ENCODE measurements around the gene CTSF. TPM values are rescaled to one million over a fixed set of nuclear protein-coding genes. Genes with fewer than 3 reads are reported as not detected.
A peak's percentile ranks its signal among the peaks of the same experiment; 100 is the strongest.

CTSF gene
- polyA plus RNA-seq, 1 donor (not counting 4 experiments of a cell fraction or from before 2014, with no cell fraction given) = 3.2 TPM

DNA sequence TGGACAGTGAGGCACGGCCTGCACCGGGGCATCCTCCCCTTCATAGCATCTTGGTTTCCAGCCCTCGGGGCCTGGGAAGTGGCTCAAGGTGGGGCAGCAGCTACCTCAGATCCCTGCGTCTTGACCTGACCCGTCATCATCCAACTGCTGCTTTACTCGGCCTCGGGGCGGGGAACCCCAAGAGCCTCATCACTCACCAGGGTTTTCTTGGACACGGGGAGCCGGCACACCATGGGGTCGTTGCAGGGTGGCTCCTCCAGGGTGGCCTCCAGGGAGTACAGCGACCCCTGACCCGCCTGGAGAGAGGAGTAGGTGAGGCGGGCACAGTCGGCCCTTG is 651 bp downstream of the CTSF start:
- Histone ChIP-seq H3K9me1 (ENCODE audit: control insufficient read depth, extremely low read depth, insufficient read depth, low read length) (no peaks in the 10 kb centered on the region), H3K9me3 (ENCODE audit: control insufficient read depth, low read depth, low read length) (no peaks in the 10 kb centered on the region), H3K4me2 (ENCODE audit: control insufficient read depth, extremely low read depth, insufficient read depth, low read depth, low read length) (peak overlapping the region; percentile 91), H3K4me3 (ENCODE audit: control insufficient read depth in 2 of 3, extremely low read depth in 1 of 3, insufficient read depth in 2 of 3, low read depth in 1 of 3, low read length in 3 of 3) (peak overlapping the region; percentile 4 to 71 (median 65)), H3K79me2 (ENCODE audit: control insufficient read depth, insufficient read depth, low read length) (no peaks in the 10 kb centered on the region), H4K20me1 (ENCODE audit: control insufficient read depth, extremely low read depth, insufficient read depth, low read length) (no peaks in the 10 kb centered on the region), H3K9ac (ENCODE audit: control insufficient read depth, extremely low read depth, insufficient read depth, low read length) (no peak overlapping the region), H3K4me1 (ENCODE audit: control insufficient read depth, extremely low read depth, insufficient read depth, low read length) (peaks cover 5% of the 10 kb centered on the region), H3K27ac (ENCODE audit: control insufficient read depth, insufficient read depth, low read length) (no peak overlapping the region), H3K36me3 (ENCODE audit: control insufficient read depth in 2 of 2, extremely low read depth in 1 of 2, insufficient read depth in 2 of 2, low read length in 2 of 2) (no peaks in the 10 kb centered on the region), H2AFZ (ENCODE audit: control insufficient read depth, low read length) (no peak overlapping the region), H3K27me3 (ENCODE audit: control insufficient read depth, extremely low read depth, insufficient read depth, low read length) (peaks cover 8% of the 10 kb centered on the region)
- DNase-seq (ENCODE audit: low read depth, low spot score) (no peak), FAIRE-seq (no peak)
- dilution Hi-C loops (cut with MboI; ENCODE audit: extremely low pct_ligation_motif_present, low sequenced_read_pairs) = no loop called here
- TF ChIP-seq, protein P1, sequence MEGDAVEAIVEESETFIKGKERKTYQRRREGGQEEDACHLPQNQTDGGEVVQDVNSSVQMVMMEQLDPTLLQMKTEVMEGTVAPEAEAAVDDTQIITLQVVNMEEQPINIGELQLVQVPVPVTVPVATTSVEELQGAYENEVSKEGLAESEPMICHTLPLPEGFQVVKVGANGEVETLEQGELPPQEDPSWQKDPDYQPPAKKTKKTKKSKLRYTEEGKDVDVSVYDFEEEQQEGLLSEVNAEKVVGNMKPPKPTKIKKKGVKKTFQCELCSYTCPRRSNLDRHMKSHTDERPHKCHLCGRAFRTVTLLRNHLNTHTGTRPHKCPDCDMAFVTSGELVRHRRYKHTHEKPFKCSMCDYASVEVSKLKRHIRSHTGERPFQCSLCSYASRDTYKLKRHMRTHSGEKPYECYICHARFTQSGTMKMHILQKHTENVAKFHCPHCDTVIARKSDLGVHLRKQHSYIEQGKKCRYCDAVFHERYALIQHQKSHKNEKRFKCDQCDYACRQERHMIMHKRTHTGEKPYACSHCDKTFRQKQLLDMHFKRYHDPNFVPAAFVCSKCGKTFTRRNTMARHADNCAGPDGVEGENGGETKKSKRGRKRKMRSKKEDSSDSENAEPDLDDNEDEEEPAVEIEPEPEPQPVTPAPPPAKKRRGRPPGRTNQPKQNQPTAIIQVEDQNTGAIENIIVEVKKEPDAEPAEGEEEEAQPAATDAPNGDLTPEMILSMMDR (optimal IDR thresholded peaks at IDR 0.05 in 1 of 3, IDR thresholded peaks at IDR 0.05 in 1 of 3, conservative IDR thresholded peaks at IDR 0.05 in 1 of 3; ENCODE audit: extremely low read depth in 1 of 3, insufficient read depth in 2 of 3, low read length in 3 of 3) = no peak
- TF ChIP-seq EZH2 (IDR thresholded peaks at IDR 0.05; ENCODE audit: low read length) = peak; percentile 29

DNA sequence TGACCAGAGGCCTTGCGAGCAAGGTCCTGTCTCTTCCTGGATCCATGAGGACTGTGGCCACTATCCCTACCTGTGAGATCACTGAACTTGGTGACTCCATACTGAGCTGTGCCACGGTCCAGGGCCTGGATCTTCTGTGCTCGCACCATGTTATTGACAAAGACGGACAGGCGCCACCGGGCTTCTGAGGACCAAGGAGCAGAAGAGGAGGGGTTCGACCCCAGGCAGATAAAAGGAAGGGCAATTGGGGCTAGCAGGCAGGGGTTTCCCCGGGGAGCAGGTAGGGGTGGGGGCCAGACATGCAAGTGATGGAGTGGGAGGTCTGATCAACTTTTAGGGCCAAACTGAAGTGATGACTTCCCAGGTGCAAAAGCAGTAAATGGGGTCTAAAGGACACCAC is 2.2 kb downstream of the CTSF start:
- Histone ChIP-seq H3K4me2 (ENCODE audit: control insufficient read depth, extremely low read depth, insufficient read depth, low read depth, low read length) (no peak overlapping the region), H3K4me3 (ENCODE audit: control insufficient read depth in 2 of 3, extremely low read depth in 1 of 3, insufficient read depth in 2 of 3, low read depth in 1 of 3, low read length in 3 of 3) (no peak overlapping the region), H3K79me2 (ENCODE audit: control insufficient read depth, insufficient read depth, low read length) (no peaks in the 10 kb centered on the region), H2AFZ (ENCODE audit: control insufficient read depth, low read length) (no peak overlapping the region), H3K9me3 (ENCODE audit: control insufficient read depth, low read depth, low read length) (no peaks in the 10 kb centered on the region), H3K9ac (ENCODE audit: control insufficient read depth, extremely low read depth, insufficient read depth, low read length) (no peak overlapping the region), H3K9me1 (ENCODE audit: control insufficient read depth, extremely low read depth, insufficient read depth, low read length) (no peaks in the 10 kb centered on the region), H4K20me1 (ENCODE audit: control insufficient read depth, extremely low read depth, insufficient read depth, low read length) (no peaks in the 10 kb centered on the region), H3K27ac (ENCODE audit: control insufficient read depth, insufficient read depth, low read length) (no peak overlapping the region), H3K36me3 (ENCODE audit: control insufficient read depth in 2 of 2, extremely low read depth in 1 of 2, insufficient read depth in 2 of 2, low read length in 2 of 2) (no peaks in the 10 kb centered on the region), H3K4me1 (ENCODE audit: control insufficient read depth, extremely low read depth, insufficient read depth, low read length) (peaks cover 5% of the 10 kb centered on the region), H3K27me3 (ENCODE audit: control insufficient read depth, extremely low read depth, insufficient read depth, low read length) (peaks cover 12% of the 10 kb centered on the region)
- dilution Hi-C loops (cut with MboI; ENCODE audit: extremely low pct_ligation_motif_present, low sequenced_read_pairs) = no loop called here
- DNase-seq (ENCODE audit: low read depth, low spot score) = no peak
- FAIRE-seq = no peak
- TF ChIP-seq, protein P1 (optimal IDR thresholded peaks at IDR 0.05 in 1 of 3, IDR thresholded peaks at IDR 0.05 in 1 of 3, conservative IDR thresholded peaks at IDR 0.05 in 1 of 3; ENCODE audit: extremely low read depth in 1 of 3, insufficient read depth in 2 of 3, low read length in 3 of 3) = no peak
- no peak for TF ChIP-seq EZH2 (IDR thresholded peaks at IDR 0.05; ENCODE audit: low read length)
